A549 (cell line): ENCODE data around the gene ORM2. TPM values are rescaled to one million over a fixed set of nuclear protein-coding genes. Genes with fewer than 3 reads are reported as not detected.

Experiments used
- ATAC-seq, 2 experiments: fragments of 200-7000 bp in 1 of 2; fragments of >200 bp in 1 of 2; cut with Nextera tagmentation in 1 of 2; cut with Tn5 transposase in 1 of 2; 3 replicates each; pipeline versions ENCODE4 v1.8.0 to v1.9.1; 2018 to 2020; ENCODE audit warnings: mild to moderate bottlenecking in 1 of 2, moderate library complexity in 1 of 2
- CTCF ChIA-PET: fragments of 300-600 bp; sonication (Branson Sonifier 250); formaldehyde crosslinking; extraction: SDS; loops from one replicate; lab custom pipeline; 2021; ENCODE audit warnings: antibody characterized with exemption, inconsistent platforms; lab: Yijun Ruan, JAX
- POLR2A ChIA-PET: fragments of 350-600 bp; formaldehyde crosslinking; extraction: SDS; loops from one replicate; lab custom pipeline; 2021; ENCODE audit warnings: antibody characterized with exemption, inconsistent platforms; lab: Yijun Ruan, JAX
- DNase-seq, 2 experiments: peaks; one replicate each; pipeline versions ENCODE4 v3.0.0 to v3.0.0-alpha.2; 2011 to 2016; ENCODE audit warnings: low read depth in 1 of 2, low spot score in 1 of 2
- FAIRE-seq: peaks from 2 replicates; lab custom pipeline; 2011; peaks lifted over from hg19 to GRCh38; lab: Jason Lieb, UNC
- H3K27ac ChIP-seq, 2 experiments: fragments of >200 bp; sonication (Bioruptor Twin); formaldehyde crosslinking; 3 replicates each; pipeline ENCODE4 v1.5.1; 2016 to 2017
- H3K4me1 ChIP-seq: fragments of >200 bp; sonication (Bioruptor Twin); formaldehyde crosslinking; 3 replicates; pipeline ENCODE4 v1.6.1; 2016
- H3K4me2 ChIP-seq: fragments of >200 bp; sonication (Bioruptor Twin); formaldehyde crosslinking; 3 replicates; pipeline ENCODE4 v1.6.1; 2016
- H3K4me3 ChIP-seq: fragments of >200 bp; sonication (Bioruptor Twin); formaldehyde crosslinking; 3 replicates; pipeline ENCODE4 v1.5.1; 2016
- H3K9me3 ChIP-seq: fragments of >200 bp; sonication (Bioruptor Twin); formaldehyde crosslinking; 3 replicates; pipeline ENCODE4 v1.6.1; 2016
- BHLHE40 ChIP-seq: IDR thresholded peaks from 2 replicates; pipeline ENCODE4 v1.6.1; 2012; ENCODE audit warnings: low read depth, low read length, inconsistent platforms
- CHD2 ChIP-seq: fragments of 150-350 bp; IDR thresholded peaks from 2 replicates; pipeline ENCODE4 v1.6.1; 2014; ENCODE audit warnings: low read length; ENCODE audit not compliant: partially characterized antibody
- ESRRA ChIP-seq: fragments of 150-350 bp; IDR thresholded peaks from 2 replicates; pipeline ENCODE4 v1.6.1; 2014; ENCODE audit warnings: mild to moderate bottlenecking, low read length, borderline replicate concordance
- FOSB ChIP-seq: fragments of 250-450 bp; sonication (Bioruptor Pico); IDR thresholded peaks from 2 replicates; pipeline ENCODE4 v1.5.0; 2020; ENCODE audit warnings: mild to moderate bottlenecking, moderate library complexity
- HDAC2 ChIP-seq: fragments of 200-600 bp; sonication (generic); IDR thresholded peaks from 2 replicates; pipeline ENCODE4 v1.6.1; 2016
- HEYL ChIP-seq: fragments of 250-450 bp; sonication (Bioruptor Pico); IDR thresholded peaks from 2 replicates; pipeline ENCODE4 v1.8.0; 2021; ENCODE audit warnings: mild to moderate bottlenecking, moderate library complexity
- HOXB5 ChIP-seq: fragments of 250-450 bp; sonication (Bioruptor Pico); IDR thresholded peaks from 2 replicates; pipeline ENCODE4 v1.5.0; 2020; ENCODE audit warnings: mild to moderate bottlenecking, moderate library complexity
- JUNB ChIP-seq: fragments of >200 bp; sonication (Bioruptor Twin); formaldehyde crosslinking; IDR thresholded peaks from 2 replicates; pipeline ENCODE4 v1.6.1; 2016
- KDM1A ChIP-seq: fragments of 200-600 bp; sonication (generic); IDR thresholded peaks from 2 replicates; pipeline ENCODE4 v1.6.1; 2016; ENCODE audit warnings: low read depth, mild to moderate bottlenecking
- KDM5A ChIP-seq: fragments of 200-600 bp; sonication (generic); IDR thresholded peaks from 2 replicates; pipeline ENCODE4 v1.6.1; 2016; ENCODE audit warnings: antibody characterized with exemption, mild to moderate bottlenecking
- MAFK ChIP-seq: fragments of 450-650 bp; IDR thresholded peaks from 2 replicates; pipeline ENCODE4 v1.6.1; 2014; ENCODE audit not compliant: partially characterized antibody
- NFE2L2 ChIP-seq: fragments of 150-350 bp; conservative IDR thresholded peaks from 2 replicates; pipeline ENCODE4 v1.6.1; 2014; ENCODE audit warnings: low read length
- RFX5 ChIP-seq: fragments of 450-650 bp; IDR thresholded peaks from 2 replicates; pipeline ENCODE4 v1.7.1; 2014; ENCODE audit warnings: antibody characterized with exemption, mild to moderate bottlenecking, moderate library complexity
- ZC3H11A ChIP-seq: fragments of 450-650 bp; IDR thresholded peaks from 2 replicates; pipeline ENCODE4 v1.6.1; 2014; ENCODE audit warnings: antibody characterized with exemption, mild to moderate bottlenecking
- WGBS: methylation state at CpG from one replicate; pipeline ENCODE4 v1.1.6; 2017; ENCODE audit errors: missing lambda C conversion rate; 5-methylcytosine and 5-hydroxymethylcytosine counted together
- polyA plus RNA-seq, 4 experiments: library from polyadenylated mRNA; depleted of rRNA in 3 of 4; stranded (reverse); fragments of >200 nt; fragmentation: RNase III in 1 of 4; extraction: RNeasy Plus Mini Kit Qiagen cat#74134 plus additional on column Dnase treatment in 1 of 4; gene quantifications; 2 replicates in 3 of 4; 3 replicates in 1 of 4; pipeline ENCODE4 v1.2.3, GENCODE V29; 2011 to 2017
- TF ChIP-seq, protein P1 (sequence below): fragments of 450-650 bp; IDR thresholded peaks from 2 replicates; pipeline ENCODE4 v1.6.1; 2014; ENCODE audit warnings: antibody characterized with exemption
- TF ChIP-seq, protein P2 (sequence below): fragments of >200 bp; sonication (Bioruptor Twin); formaldehyde crosslinking; IDR thresholded peaks from 3 replicates; pipeline ENCODE4 v1.6.1; 2016
- TF ChIP-seq, protein P3 (sequence below): IDR thresholded peaks from 2 replicates; pipeline ENCODE4 v1.6.1; 2012; ENCODE audit warnings: low read depth, borderline replicate concordance
- TF ChIP-seq, protein P4 (sequence below): fragments of 250-450 bp; sonication (Bioruptor Pico); IDR thresholded peaks from 2 replicates; pipeline ENCODE4 v1.5.0; 2021; ENCODE audit warnings: mild to moderate bottlenecking, moderate library complexity, borderline replicate concordance

ORM2 gene
- polyA plus RNA-seq, 2 of the 4 experiments (the other 2 are of a cell fraction): 0.10 TPM; not detected in 1

DNA sequence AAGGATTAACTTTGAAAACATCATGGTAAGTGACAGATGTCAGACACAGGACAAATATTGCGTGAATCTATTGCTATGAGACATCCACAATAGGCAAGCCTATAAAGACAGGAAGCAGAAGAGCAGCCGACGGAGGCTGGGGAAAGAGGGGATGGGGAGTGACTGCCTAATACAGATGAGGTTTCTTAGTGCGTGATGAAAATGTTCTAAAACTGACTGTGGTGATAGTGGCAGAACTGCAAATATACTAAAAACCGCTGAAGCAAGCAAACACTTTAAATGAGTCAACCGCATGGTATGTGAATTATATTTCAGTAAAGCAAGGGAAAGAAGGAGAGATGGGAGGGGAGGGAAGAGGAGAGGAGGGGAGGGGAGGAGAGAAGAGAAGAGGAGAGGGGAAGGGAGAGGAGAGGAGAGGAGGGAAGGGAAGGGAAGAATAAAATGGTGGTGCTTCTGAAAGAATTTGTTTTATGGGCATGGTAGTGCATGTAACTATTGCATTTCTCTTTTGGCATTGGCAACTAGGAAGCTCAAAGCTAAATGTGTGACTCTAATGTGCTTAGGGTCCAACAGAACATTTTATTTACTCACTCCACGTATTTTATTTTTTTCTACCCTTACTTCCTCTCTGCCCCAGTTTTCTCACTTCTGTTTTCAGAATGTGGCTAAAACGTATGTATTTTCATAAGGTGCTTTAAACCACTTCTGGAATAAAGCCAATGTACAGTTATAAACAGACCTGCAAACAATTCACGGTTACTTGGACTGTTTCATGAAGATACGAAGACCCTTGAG is 36.9 kb downstream of the ORM2 start:
- H3K4me2 ChIP-seq: peak overlapping the region; percentile 55
- no peaks in the 10 kb centered on the region for H3K9me3 ChIP-seq
- TF ChIP-seq BHLHE40 (no peak), MAFK (peak; percentile 26), HEYL (CRISPR knock-in tag) (no peak), HOXB5 (CRISPR knock-in tag) (no peak)
- CTCF ChIA-PET: interaction anchor here (0.6 to 1.8 kb wide), 10 partner anchors 7 to 68 kb away, joined by 3 to 6 read pairs (median 3); no protein-coding TSS in a partner anchor
- 42% methylated on average over 10 of the region's 10 CpGs for WGBS
- peak; percentile 25 to 50; a peak in 4 of 6 replicates for ATAC-seq
- no peak overlapping the region for H3K4me3 ChIP-seq
- peak overlapping the region; percentile 33 to 50; a peak in 3 of 6 replicates for H3K27ac ChIP-seq
- FAIRE-seq: no peak
- DNase-seq: peak in 1 of 2 experiments; percentile 9
- POLR2A ChIA-PET: no interaction called here
- H3K4me1 ChIP-seq: peaks cover 21% of the 10 kb centered on the region

DNA sequence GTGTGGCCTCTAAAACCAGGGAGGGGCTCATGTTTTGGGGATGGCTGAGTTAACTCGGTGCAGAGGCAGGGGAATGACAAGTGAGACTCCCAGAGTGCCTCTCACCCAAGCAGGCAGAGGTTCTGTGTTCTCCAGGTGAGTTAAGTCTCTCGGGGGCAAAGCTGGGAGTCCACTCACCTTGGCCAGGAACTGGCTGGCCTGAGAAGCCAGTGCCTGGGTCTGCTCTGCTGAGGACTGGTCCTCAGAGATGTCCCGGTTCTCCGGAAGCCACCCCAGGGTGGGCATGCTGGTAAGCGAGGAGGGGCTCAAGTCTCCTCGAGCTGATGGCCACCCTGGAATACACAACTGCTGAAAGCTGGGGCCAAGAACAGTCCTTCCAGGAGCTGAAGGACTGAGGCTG is 37.7 kb downstream of the ORM2 start:
- Histone ChIP-seq H3K4me3 (no peak overlapping the region), H3K27ac (peak overlapping the region in 1 of 2 experiments; percentile 50; a peak in 2 of 6 replicates), H3K9me3 (no peaks in the 10 kb centered on the region), H3K4me2 (no peak overlapping the region), H3K4me1 (peaks cover 21% of the 10 kb centered on the region)
- TF ChIP-seq, protein P1, sequence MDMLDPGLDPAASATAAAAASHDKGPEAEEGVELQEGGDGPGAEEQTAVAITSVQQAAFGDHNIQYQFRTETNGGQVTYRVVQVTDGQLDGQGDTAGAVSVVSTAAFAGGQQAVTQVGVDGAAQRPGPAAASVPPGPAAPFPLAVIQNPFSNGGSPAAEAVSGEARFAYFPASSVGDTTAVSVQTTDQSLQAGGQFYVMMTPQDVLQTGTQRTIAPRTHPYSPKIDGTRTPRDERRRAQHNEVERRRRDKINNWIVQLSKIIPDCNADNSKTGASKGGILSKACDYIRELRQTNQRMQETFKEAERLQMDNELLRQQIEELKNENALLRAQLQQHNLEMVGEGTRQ: no peak
- TF ChIP-seq, protein P2, sequence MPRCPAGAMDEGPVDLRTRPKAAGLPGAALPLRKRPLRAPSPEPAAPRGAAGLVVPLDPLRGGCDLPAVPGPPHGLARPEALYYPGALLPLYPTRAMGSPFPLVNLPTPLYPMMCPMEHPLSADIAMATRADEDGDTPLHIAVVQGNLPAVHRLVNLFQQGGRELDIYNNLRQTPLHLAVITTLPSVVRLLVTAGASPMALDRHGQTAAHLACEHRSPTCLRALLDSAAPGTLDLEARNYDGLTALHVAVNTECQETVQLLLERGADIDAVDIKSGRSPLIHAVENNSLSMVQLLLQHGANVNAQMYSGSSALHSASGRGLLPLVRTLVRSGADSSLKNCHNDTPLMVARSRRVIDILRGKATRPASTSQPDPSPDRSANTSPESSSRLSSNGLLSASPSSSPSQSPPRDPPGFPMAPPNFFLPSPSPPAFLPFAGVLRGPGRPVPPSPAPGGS: no peak
- WGBS: 89% methylated on average over 6 of the region's 6 CpGs
- DNase-seq: no peak
- ChIA-PET CTCF (interaction anchor here (1.0 to 1.8 kb wide), 8 partner anchors 10 to 68 kb away, joined by 3 to 6 read pairs (median 4); no protein-coding TSS in a partner anchor), POLR2A (no interaction called here)
- FAIRE-seq: no peak
- ATAC-seq: no peak

DNA sequence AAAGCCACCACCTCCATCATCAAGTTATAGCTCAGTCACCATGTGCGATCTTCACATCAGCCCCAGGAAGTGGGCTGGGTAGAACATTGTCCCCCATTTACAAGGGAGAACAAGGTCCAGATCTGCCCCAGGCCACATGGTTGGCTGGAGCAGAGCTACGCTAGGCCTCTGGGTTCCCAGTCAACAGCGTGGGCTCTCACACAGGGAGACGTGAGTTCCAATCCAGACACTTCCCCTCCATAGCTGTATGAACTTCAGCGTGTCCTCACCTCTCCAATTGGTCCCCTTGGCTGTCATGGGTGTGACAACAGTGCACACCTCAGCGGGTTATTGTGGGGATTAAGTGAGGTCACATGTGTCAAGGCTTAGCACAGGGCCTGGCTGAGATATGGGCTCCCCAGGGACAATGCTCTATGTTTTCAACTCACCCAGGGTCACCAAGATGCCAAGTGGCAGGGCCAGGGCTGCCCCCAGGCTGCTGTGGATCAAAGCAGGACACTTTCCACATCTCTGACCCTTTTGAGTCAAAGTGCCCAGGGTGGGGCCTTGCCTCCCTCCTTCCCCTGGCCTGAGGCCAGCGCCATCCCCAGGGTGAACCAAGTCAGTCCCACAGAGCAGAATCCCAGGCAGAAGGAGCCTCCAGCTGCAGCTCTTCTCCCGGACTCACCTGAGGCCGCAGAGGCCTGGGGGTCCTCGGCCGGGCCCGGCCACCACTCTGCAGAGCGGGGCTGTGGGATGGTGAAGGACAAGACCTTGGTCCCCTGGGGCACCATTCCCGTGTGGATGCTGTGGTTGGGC is 38.3 kb downstream of the ORM2 start:
- DNase-seq: no peak
- WGBS: 87% methylated on average over 9 of the region's 14 CpGs
- no peak for ATAC-seq
- no peak overlapping the region for H3K4me2 ChIP-seq
- peaks cover 21% of the 10 kb centered on the region for H3K4me1 ChIP-seq
- no peak for FAIRE-seq
- H3K27ac ChIP-seq: no peak overlapping the region
- POLR2A ChIA-PET: no interaction called here
- H3K4me3 ChIP-seq: no peak overlapping the region
- no peaks in the 10 kb centered on the region for H3K9me3 ChIP-seq
- CTCF ChIA-PET: interaction anchor here (1.0 to 3.8 kb wide), 7 partner anchors 11 to 67 kb away, joined by 3 to 12 read pairs (median 5); no protein-coding TSS in a partner anchor
- no peak for TF ChIP-seq RFX5
- no peak for TF ChIP-seq ZC3H11A
- no peak for TF ChIP-seq JUNB
- no peak for TF ChIP-seq NFE2L2
- no peak for TF ChIP-seq CHD2
- TF ChIP-seq KDM1A: no peak
- TF ChIP-seq HDAC2: no peak
- TF ChIP-seq ESRRA: no peak
- TF ChIP-seq, protein P3, sequence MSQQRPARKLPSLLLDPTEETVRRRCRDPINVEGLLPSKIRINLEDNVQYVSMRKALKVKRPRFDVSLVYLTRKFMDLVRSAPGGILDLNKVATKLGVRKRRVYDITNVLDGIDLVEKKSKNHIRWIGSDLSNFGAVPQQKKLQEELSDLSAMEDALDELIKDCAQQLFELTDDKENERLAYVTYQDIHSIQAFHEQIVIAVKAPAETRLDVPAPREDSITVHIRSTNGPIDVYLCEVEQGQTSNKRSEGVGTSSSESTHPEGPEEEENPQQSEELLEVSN: no peak
- no peak for TF ChIP-seq KDM5A
- TF ChIP-seq, protein P4, sequence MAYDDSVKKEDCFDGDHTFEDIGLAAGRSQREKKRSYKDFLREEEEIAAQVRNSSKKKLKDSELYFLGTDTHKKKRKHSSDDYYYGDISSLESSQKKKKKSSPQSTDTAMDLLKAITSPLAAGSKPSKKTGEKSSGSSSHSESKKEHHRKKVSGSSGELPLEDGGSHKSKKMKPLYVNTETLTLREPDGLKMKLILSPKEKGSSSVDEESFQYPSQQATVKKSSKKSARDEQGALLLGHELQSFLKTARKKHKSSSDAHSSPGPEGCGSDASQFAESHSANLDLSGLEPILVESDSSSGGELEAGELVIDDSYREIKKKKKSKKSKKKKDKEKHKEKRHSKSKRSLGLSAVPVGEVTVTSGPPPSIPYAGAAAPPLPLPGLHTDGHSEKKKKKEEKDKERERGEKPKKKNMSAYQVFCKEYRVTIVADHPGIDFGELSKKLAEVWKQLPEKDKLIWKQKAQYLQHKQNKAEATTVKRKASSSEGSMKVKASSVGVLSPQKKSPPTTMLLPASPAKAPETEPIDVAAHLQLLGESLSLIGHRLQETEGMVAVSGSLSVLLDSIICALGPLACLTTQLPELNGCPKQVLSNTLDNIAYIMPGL (CRISPR knock-in tag): no peak
- no peak for TF ChIP-seq FOSB (CRISPR knock-in tag)
- TF ChIP-seq, protein P2: no peak
